Panc1 (cell line): ENCODE data around the gene GABRA4.

ENCODE experiments used
- CTCF ChIP-seq: fragments of 450-650 bp; IDR thresholded peaks from 2 replicates; pipeline ENCODE4 v1.5.1; 2017; ENCODE audit warnings: mild to moderate bottlenecking
- POLR2AphosphoS5 ChIP-seq: IDR thresholded peaks from 2 replicates; pipeline ENCODE4 v1.6.1; 2012; ENCODE audit warnings: mild to moderate bottlenecking, low read depth, low read length, moderate library complexity
- REST ChIP-seq, 2 experiments: IDR thresholded peaks; 2 replicates each; pipeline ENCODE4 v1.6.1; 2011 to 2012; ENCODE audit warnings: low read depth in 2 of 2, control low read depth in 1 of 2, low read length in 1 of 2, mild to moderate bottlenecking in 1 of 2, moderate library complexity in 1 of 2; ENCODE audit not compliant: insufficient read depth in 1 of 2
- SIN3A ChIP-seq: IDR thresholded peaks from 2 replicates; pipeline ENCODE4 v1.6.1; 2012; ENCODE audit warnings: low read depth, mild to moderate bottlenecking, low read length, moderate library complexity, borderline replicate concordance; ENCODE audit not compliant: insufficient read depth

GRCh38 chr4:46979283-46979682 lies 14.1 kb downstream of the GABRA4 start:
- TF ChIP-seq CTCF, result no peak
- TF ChIP-seq POLR2AphosphoS5, result no peak
- TF ChIP-seq REST (IDR thresholded peaks at IDR 0.05; ENCODE audit: insufficient read depth in 1 of 2, low read depth in 2 of 2, low read length in 1 of 2), result no peak
- no peak for TF ChIP-seq SIN3A
